KBM-7 (cell line): ENCODE measurements around the gene DEFB118.
"Not testable (repeated sequence)": the region's sequence is repeated elsewhere in the genome, so short reads cannot be mapped to it uniquely, and the experiment has no call there.

Source experiments
- DNase-seq: peaks from one replicate; pipeline ENCODE4 v3.0.0-alpha.2; 2015
- in situ Hi-C: fragments of 300-500 bp; cut with MboI; formaldehyde crosslinking; loops from 2 replicates; pipeline ENCODE4 v1.14.3; 2020; ENCODE audit warnings: low sequenced_read_pairs, low pct_unique_long_range_greater_than_20kb, mixed read lengths

Gene DEFB118

GRCh38 chr20:31368301-31368700 lies at the start of gene DEFB118:
DEFB118 (plus strand) TSS chr20:31368601; CDS start chr20:31368651, 50 bp downstream.
- in situ Hi-C loops, result no loop called here
- no peak for DNase-seq

- DNase-seq, result no peak
- in situ Hi-C loops, result no loop called here
Observed at GRCh38 chr20:31322504-31322903, 45.9 kb upstream of the DEFB118 start.

- in situ Hi-C loops, result no loop called here
- DNase-seq, result no peak
Observed at GRCh38 chr20:31330893-31331292, 37.5 kb upstream of the DEFB118 start.

GRCh38 chr20:31341470-31341869 lies 26.9 kb upstream of the DEFB118 start:
- in situ Hi-C loops, result no loop called here
- DNase-seq, result no peak

GRCh38 chr20:31355981-31356380 lies 12.4 kb upstream of the DEFB118 start:
- no peak for DNase-seq
- in situ Hi-C loops, result no loop called here

GRCh38 chr20:31363295-31363694 lies 5.1 kb upstream of the DEFB118 start:
- in situ Hi-C loops, result no loop called here
- DNase-seq, result no peak

GRCh38 chr20:31364272-31364671 lies 4.1 kb upstream of the DEFB118 start:
- DNase-seq, in situ Hi-C loops: not testable (repeated sequence)

GRCh38 chr20:31374346-31374745 lies 5.9 kb downstream of the DEFB118 start:
- in situ Hi-C loops, result no loop called here

GRCh38 chr20:31390490-31390889 lies 22.1 kb downstream of the DEFB118 start, which contains the start of gene DEFB119:
DEFB119 (minus strand) TSS chr20:31390590; CDS start chr20:31390483, 107 bp downstream.
- in situ Hi-C loops, result no loop called here
- no peak for DNase-seq

More at GRCh38 chr20:31374346-31374745, 5.9 kb downstream of the DEFB118 start:
- no peak for DNase-seq

GRCh38 chr20:31392836-31393235 lies 24.4 kb downstream of the DEFB118 start:
- no peak for DNase-seq
- in situ Hi-C loops, result no loop called here

- in situ Hi-C loops, result no loop called here
- no peak for DNase-seq
Observed at GRCh38 chr20:31394900-31395299, 26.5 kb downstream of the DEFB118 start.

- in situ Hi-C loops, result no loop called here
- no peak for DNase-seq
Observed at GRCh38 chr20:31403886-31404285, 35.5 kb downstream of the DEFB118 start.

- no peak for DNase-seq
- in situ Hi-C loops, result no loop called here
Observed at GRCh38 chr20:31406115-31406514, 37.7 kb downstream of the DEFB118 start, which contains the start of gene DEFB121. DEFB121 (minus strand) TSS chr20:31406215; CDS start chr20:31406152, 63 bp downstream.

GRCh38 chr20:31410011-31410410 lies 41.6 kb downstream of the DEFB118 start:
- no peak for DNase-seq
- in situ Hi-C loops, result no loop called here

GRCh38 chr20:31414381-31414780 lies 46.0 kb downstream of the DEFB118 start:
- in situ Hi-C loops, result no loop called here
- no peak for DNase-seq

GRCh38 chr20:31415653-31416052 lies 47.3 kb downstream of the DEFB118 start:
- in situ Hi-C loops, result no loop called here
- no peak for DNase-seq

- DNase-seq, result no peak
- in situ Hi-C loops, result no loop called here
Observed at GRCh38 chr20:31418307-31418706, 49.9 kb downstream of the DEFB118 start.
